Stimulated activated naive CD8-positive, alpha-beta T cell treated with anti-CD3 and anti-CD28 coated beads, Interleukin-15, Interleukin-2, amounts not matched to agents 100 ng/mL and 50 ng/mL, for 24 hours (primary cell): ENCODE measurements around the gene HSP90AB1.

Experiments
- H3K27ac Mint-ChIP-seq: one replicate; pipeline ENCODE4 v1.8.0; 2021; ENCODE audit warnings: mild to moderate bottlenecking, mixed read lengths
- H3K27me3 Mint-ChIP-seq: one replicate; pipeline ENCODE4 v1.8.0; 2021; ENCODE audit warnings: mixed read lengths
- H3K36me3 Mint-ChIP-seq: one replicate; pipeline ENCODE4 v1.8.0; 2021; ENCODE audit warnings: low read depth, mixed read lengths
- H3K4me1 Mint-ChIP-seq: one replicate; pipeline ENCODE4 v1.8.0; 2021; ENCODE audit warnings: low read depth, mixed read lengths
- H3K4me3 Mint-ChIP-seq: one replicate; pipeline ENCODE4 v1.8.0; 2021; ENCODE audit warnings: mild to moderate bottlenecking, mixed read lengths
- H3K9me3 Mint-ChIP-seq: one replicate; pipeline ENCODE4 v1.8.0; 2021; ENCODE audit warnings: mixed read lengths

The HSP90AB1 gene

DNA sequence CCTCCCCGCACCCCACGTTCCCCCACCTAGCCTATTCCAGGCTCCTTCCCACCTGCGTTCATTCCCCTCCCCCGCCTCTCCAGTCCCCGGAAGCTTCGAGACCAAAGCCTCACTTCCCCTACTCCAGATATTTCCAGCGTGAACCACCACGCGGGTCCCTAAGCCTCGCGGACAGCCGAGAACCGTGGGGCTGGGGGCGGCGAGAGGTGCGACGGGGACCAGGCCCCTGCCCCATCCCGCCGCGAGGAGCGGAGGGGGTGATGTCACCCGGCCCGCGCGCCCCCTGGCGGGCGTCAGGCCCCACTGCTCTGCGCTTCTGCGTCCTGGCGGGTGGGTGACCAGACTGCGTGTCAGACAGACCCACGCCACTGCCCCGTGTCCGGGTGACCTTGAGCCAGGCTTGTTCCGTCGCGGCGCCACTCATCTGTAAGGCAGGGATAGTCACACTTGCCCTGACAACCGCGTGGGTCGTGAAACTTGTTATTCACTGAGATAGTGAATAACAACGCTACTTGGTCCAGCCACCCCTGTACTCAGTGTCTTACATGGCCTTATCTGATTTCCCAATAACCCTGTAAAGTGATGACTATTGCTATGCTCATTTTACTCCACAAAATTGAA is 9.0 kb upstream of the HSP90AB1 start:
- Mint-ChIP-seq H3K4me3 (peak overlapping the region; percentile 82), H3K36me3 (peaks cover 17% of the 10 kb centered on the region), H3K27ac (peak overlapping the region; percentile 72), H3K27me3 (no peaks in the 10 kb centered on the region), H3K4me1 (peaks cover 32% of the 10 kb centered on the region), H3K9me3 (no peaks in the 10 kb centered on the region)

DNA sequence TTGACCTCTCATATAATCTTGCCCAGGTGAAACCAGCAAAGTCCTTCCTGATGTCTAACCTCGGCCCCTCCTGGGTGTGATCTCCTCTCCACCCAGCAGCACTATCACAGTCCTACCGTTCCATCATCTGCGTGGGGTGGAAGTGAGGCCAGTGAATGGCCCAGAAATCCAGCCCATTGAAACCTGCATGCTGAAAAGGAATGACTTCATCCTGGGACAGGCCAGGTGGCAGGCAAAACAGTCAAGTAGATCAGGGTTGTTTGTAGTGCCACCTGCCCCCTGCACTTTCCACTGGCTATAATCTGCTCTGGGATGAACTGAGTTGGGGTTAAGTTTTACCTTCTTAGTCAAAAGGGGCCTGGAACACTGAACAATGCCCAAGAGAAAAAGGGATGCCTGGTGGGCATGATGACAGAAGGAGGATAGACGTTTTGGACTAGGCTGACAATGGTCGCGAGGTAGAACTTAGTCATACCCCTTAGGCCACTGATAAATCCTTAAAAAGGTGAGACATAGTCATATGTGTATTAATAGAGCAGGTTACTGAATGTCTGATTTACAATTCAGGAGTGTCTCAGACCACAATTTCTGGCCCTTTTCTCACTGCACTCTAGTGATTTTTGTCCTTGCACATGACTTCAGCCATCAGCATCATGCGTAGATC is 8.1 kb upstream of the HSP90AB1 start:
- Mint-ChIP-seq H3K36me3 (peaks cover 15% of the 10 kb centered on the region), H3K4me3 (peak overlapping the region; percentile 82), H3K4me1 (peaks cover 32% of the 10 kb centered on the region), H3K27me3 (no peaks in the 10 kb centered on the region), H3K9me3 (no peaks in the 10 kb centered on the region), H3K27ac (peak overlapping the region; percentile 72)

DNA sequence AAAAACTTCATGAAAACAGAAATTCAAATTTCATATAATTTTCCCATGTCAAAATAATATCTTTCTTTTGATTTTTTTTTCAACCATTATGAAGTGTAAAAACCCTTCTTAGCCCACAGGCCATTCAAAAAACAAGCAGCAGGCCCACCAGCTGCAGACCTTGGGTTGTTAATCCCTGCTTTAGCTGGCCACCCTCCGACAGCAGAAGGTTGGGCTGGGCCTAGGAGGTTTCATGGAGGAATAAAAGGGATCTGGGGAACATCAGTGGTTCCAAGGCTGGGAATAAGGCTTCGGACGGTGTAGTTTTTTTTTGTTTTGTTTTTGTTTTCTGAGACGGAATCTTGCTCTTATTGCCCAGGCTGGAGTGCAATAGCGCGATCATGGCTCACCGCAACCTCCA is 3.6 kb upstream of the HSP90AB1 start:
- H3K4me1 Mint-ChIP-seq, result peaks cover 38% of the 10 kb centered on the region
- peaks cover 18% of the 10 kb centered on the region for H3K36me3 Mint-ChIP-seq
- H3K27me3 Mint-ChIP-seq, result peaks cover 5% of the 10 kb centered on the region
- H3K4me3 Mint-ChIP-seq, result no peak overlapping the region
- no peaks in the 10 kb centered on the region for H3K9me3 Mint-ChIP-seq
- no peak overlapping the region for H3K27ac Mint-ChIP-seq

DNA sequence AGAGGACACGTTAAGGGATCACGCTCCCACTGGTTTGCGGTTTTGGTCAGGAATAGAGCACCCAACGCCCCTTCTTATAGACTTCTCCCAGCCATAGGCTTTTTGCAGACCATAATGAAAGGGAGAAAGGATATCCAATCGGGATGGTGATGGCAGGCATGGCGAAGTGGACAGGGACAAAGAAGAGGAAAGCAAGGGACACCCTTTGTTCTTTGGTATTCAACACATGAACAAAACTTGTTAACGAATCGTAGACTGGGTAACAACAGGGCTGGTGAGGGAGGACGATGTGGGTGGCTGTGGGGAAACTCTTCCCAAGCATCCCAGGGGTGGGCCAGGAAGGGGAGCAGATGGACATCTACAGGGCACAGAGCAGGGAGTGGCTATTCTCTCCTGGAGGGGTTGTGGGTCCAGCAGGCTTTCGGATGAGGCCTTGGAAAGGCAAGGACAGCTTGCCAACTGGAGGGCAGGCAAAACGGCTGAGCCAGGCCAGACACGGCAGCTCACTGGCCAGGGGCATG is 1.4 kb upstream of the HSP90AB1 start:
- Mint-ChIP-seq H3K27me3 (peaks cover 5% of the 10 kb centered on the region), H3K4me3 (peak overlapping the region; percentile 96), H3K4me1 (peaks cover 48% of the 10 kb centered on the region), H3K36me3 (peaks cover 39% of the 10 kb centered on the region), H3K27ac (peak overlapping the region; percentile 100), H3K9me3 (no peaks in the 10 kb centered on the region)

DNA sequence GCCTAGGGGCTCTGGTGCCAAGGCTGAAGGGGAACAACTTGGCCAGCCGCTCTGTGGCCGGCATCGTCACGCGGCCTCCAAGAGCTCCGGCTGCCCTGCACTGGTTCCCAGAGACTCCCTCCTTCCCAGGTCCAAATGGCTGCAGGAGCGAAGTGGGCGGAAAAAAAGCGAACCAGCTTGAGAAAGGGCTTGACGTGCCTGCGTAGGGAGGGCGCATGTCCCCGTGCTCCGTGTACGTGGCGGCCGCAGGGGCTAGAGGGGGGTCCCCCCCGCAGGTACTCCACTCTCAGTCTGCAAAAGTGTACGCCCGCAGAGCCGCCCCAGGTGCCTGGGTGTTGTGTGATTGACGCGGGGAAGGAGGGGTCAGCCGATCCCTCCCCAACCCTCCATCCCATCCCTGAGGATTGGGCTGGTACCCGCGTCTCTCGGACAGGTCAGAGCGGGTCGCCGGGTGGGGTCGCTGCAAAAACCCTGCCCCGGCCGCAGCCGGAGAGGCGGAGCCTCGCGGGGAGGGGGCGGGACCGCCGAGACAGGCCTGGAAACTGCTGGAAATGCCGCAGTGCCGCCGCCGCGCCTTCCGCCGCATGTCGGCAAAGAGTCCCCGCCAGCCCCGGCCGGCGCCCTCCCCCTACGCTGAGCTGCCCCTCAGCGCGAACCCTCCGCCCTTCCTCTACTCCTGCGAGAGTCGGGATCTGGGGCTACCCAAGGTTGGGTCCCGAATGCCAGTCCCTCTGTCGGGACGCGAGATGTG is 814 bp upstream of the HSP90AB1 start:
- Mint-ChIP-seq H3K27ac (peak overlapping the region; percentile 100), H3K4me1 (peaks cover 55% of the 10 kb centered on the region), H3K9me3 (no peaks in the 10 kb centered on the region), H3K4me3 (peak overlapping the region; percentile 96), H3K36me3 (peaks cover 45% of the 10 kb centered on the region), H3K27me3 (peaks cover 5% of the 10 kb centered on the region)

DNA sequence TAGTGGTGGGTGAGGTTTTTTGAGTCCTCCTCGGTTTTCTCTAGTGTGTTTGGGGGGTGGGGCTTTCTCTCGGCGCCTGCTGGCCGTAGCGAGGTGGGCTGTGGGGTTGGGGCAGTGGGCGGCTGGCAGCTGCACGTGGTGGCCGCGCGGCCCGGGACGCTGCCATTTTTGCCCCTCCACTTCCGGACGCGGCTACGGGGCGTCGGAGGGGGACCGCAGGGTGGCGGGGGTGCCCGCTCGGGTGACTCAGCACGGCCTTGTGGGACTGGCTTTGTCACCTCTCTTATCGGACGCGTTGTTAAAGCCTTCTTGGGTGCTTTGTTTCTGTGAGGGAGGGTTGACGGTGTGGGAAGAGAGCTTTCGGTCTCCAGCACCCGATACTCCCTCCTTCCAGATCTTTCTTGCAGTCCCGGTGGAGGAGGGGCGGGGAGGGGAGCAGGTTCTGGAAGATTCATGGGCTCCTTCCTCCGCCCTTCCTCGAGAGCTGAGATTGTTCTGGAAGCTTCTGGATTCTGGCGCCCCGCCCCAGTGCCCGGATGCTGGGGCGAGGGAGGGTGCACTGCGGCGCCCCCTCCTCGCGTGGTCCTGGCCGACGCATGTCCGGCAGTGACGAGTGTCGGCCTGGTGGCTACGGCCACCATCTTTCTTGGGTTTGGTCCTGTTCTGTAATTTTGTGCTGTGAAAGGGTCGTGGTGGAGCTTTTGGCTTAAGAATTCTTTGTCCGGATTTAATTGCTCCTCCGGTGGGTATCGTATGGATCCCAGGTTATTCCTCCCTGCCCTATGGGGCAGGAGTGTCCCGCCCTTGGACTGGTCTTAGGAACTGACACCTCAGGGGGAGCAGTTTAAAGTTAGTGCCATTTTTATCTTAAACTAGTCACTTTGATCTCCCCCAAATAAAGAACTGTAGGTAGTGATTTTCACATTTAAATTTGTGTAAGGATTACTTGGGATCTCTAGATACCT is 719 bp downstream of the HSP90AB1 start:
- peaks cover 5% of the 10 kb centered on the region for H3K27me3 Mint-ChIP-seq
- H3K27ac Mint-ChIP-seq, result peak overlapping the region; percentile 100
- H3K4me3 Mint-ChIP-seq, result peak overlapping the region; percentile 96
- H3K36me3 Mint-ChIP-seq, result peaks cover 61% of the 10 kb centered on the region
- H3K4me1 Mint-ChIP-seq, result peaks cover 70% of the 10 kb centered on the region
- H3K9me3 Mint-ChIP-seq, result no peaks in the 10 kb centered on the region

DNA sequence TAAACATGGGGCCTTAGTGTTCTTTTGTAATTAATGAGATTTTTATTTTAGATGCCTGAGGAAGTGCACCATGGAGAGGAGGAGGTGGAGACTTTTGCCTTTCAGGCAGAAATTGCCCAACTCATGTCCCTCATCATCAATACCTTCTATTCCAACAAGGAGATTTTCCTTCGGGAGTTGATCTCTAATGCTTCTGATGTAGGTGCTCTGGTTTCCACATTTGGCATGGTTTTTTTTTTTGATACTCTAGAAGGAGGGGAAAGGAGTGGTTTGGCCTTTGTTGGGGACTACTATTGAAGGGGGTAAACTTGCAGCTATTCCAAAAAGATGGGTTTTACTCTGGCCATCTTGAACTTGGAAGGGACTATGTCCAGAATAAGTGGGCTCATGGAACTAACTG is 1.7 kb downstream of the HSP90AB1 start:
- H3K36me3 Mint-ChIP-seq, result peaks cover 70% of the 10 kb centered on the region
- H3K4me3 Mint-ChIP-seq, result peak overlapping the region; percentile 96
- H3K9me3 Mint-ChIP-seq, result no peaks in the 10 kb centered on the region
- H3K27ac Mint-ChIP-seq, result peak overlapping the region; percentile 100
- H3K27me3 Mint-ChIP-seq, result peaks cover 5% of the 10 kb centered on the region
- H3K4me1 Mint-ChIP-seq, result peaks cover 80% of the 10 kb centered on the region

DNA sequence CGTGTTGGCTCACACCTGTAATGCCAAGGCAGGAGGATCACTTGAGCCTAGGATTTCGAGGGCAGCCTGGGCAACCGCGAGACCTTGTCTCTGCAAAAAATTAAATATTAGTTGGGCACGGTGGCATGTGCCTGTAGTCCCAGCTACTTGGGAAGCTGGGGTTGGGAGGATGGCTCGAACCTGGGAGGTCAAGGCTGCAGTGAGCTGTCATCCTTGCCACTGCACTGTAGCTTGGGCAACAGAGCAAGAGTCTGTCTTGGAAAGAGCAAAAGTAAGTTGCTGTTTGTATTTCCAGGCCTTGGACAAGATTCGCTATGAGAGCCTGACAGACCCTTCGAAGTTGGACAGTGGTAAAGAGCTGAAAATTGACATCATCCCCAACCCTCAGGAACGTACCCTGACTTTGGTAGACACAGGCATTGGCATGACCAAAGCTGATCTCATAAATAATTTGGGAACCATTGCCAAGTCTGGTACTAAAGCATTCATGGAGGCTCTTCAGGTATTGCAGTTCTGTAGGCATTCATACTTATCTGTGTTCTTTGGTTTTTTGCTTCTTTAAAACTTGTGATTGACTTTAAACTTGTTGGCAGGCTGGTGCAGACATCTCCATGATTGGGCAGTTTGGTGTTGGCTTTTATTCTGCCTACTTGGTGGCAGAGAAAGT is 2.3 kb downstream of the HSP90AB1 start:
- peaks cover 5% of the 10 kb centered on the region for H3K27me3 Mint-ChIP-seq
- no peaks in the 10 kb centered on the region for H3K9me3 Mint-ChIP-seq
- H3K4me3 Mint-ChIP-seq, result peak overlapping the region; percentile 96
- H3K4me1 Mint-ChIP-seq, result peaks cover 85% of the 10 kb centered on the region
- H3K27ac Mint-ChIP-seq, result peak overlapping the region; percentile 100
- peaks cover 77% of the 10 kb centered on the region for H3K36me3 Mint-ChIP-seq

DNA sequence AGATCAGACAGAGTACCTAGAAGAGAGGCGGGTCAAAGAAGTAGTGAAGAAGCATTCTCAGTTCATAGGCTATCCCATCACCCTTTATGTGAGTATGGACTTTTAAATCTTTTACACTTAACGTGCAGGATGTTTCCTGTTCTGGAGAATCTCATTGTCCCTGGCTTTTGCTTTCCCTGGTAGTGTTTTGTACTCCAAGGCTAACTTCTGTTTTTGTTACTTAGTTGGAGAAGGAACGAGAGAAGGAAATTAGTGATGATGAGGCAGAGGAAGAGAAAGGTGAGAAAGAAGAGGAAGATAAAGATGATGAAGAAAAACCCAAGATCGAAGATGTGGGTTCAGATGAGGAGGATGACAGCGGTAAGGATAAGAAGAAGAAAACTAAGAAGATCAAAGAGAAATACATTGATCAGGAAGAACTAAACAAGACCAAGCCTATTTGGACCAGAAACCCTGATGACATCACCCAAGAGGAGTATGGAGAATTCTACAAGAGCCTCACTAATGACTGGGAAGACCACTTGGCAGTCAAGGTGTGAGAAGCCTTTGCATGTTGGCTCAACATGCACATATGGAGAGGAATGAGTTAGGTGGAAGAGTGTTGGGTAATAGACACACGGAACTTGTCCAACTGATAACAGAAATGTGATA is 3.3 kb downstream of the HSP90AB1 start:
- Mint-ChIP-seq H3K4me3 (peak overlapping the region; percentile 96), H3K4me1 (peaks cover 90% of the 10 kb centered on the region), H3K9me3 (no peaks in the 10 kb centered on the region), H3K27ac (peak overlapping the region; percentile 100), H3K36me3 (peaks cover 86% of the 10 kb centered on the region), H3K27me3 (peaks cover 5% of the 10 kb centered on the region)

DNA sequence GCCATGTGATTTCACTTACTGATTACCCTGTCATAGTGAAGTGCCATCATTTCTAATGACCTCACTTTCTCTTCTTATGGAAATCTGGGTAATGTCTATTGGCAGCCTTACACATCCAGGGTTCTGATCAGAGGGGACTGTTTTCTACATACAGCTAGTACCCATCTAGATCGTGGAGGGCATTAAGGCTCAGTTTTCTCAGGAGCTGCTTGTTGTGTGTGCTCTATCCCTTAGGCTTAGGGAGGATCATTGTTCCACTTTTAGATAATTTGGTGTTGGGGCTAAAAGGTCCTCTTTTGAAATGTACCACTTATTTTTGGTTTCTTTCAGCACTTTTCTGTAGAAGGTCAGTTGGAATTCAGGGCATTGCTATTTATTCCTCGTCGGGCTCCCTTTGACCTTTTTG is 3.8 kb downstream of the HSP90AB1 start:
- Mint-ChIP-seq H3K4me3 (peak overlapping the region; percentile 96), H3K9me3 (no peaks in the 10 kb centered on the region), H3K27ac (peak overlapping the region; percentile 100), H3K27me3 (peaks cover 5% of the 10 kb centered on the region), H3K4me1 (peaks cover 90% of the 10 kb centered on the region), H3K36me3 (peaks cover 92% of the 10 kb centered on the region)

DNA sequence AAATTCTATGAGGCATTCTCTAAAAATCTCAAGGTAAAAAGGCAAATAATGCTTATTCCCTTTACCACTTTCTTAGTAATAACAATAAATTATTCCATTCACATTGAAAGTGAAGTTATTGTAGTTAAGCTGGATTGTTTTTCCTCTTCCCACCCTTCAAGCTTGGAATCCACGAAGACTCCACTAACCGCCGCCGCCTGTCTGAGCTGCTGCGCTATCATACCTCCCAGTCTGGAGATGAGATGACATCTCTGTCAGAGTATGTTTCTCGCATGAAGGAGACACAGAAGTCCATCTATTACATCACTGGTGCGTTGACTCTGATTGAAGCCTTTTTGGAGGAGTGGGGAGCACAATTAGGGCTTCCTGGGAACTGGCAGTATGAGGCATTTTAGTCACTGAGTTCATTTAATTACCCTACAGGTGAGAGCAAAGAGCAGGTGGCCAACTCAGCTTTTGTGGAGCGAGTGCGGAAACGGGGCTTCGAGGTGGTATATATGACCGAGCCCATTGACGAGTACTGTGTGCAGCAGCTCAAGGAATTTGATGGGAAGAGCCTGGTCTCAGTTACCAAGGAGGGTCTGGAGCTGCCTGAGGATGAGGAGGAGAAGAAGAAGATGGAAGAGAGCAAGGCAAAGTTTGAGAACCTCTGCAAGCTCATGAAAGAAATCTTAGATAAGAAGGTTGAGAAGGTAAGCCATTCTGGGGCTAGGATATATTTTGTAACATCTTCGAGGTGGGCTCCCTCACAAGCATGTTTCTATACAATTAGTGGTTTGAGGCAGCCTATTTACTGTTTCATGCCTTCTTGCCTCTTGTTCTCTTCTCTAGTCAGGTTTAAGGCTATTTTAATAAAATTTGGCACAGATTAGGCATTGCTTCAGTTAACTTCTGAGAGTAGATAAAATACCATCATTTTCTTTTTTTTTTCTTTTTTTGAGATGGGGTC is 4.9 kb downstream of the HSP90AB1 start:
- H3K4me3 Mint-ChIP-seq, result peak overlapping the region; percentile 96
- peaks cover 96% of the 10 kb centered on the region for H3K36me3 Mint-ChIP-seq
- no peaks in the 10 kb centered on the region for H3K9me3 Mint-ChIP-seq
- H3K4me1 Mint-ChIP-seq, result peaks cover 95% of the 10 kb centered on the region
- H3K27ac Mint-ChIP-seq, result peak overlapping the region; percentile 100
- peaks cover 3% of the 10 kb centered on the region for H3K27me3 Mint-ChIP-seq

DNA sequence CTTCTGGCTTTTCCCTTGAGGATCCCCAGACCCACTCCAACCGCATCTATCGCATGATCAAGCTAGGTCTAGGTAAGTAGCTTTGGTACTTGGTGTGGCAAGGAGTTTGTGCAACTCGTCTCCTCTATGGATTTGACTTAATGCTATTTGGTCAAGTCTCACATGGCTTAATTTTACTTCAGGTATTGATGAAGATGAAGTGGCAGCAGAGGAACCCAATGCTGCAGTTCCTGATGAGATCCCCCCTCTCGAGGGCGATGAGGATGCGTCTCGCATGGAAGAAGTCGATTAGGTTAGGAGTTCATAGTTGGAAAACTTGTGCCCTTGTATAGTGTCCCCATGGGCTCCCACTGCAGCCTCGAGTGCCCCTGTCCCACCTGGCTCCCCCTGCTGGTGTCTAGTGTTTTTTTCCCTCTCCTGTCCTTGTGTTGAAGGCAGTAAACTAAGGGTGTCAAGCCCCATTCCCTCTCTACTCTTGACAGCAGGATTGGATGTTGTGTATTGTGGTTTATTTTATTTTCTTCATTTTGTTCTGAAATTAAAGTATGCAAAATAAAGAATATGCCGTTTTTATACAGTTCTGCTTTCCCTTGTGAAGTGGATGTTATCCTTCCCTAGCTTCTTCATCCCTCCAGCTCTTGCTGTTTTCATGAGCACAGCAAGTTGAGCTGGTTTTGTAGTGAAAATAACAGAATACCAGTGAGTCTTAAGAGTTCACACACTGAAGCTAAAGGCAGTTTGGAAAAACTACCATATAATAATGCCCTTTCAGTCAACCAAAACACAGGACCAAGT is 6.6 kb downstream of the HSP90AB1 start:
- Mint-ChIP-seq H3K4me3 (peak overlapping the region; percentile 96), H3K36me3 (peaks cover 88% of the 10 kb centered on the region)

More for the DNA sequence above, 6.6 kb downstream of the HSP90AB1 start:
- Mint-ChIP-seq H3K4me1 (peaks cover 89% of the 10 kb centered on the region), H3K27me3 (no peaks in the 10 kb centered on the region), H3K27ac (peak overlapping the region; percentile 67), H3K9me3 (no peaks in the 10 kb centered on the region)
